Measurements from ENCODE around the gene EP400. TPM values are rescaled to one million over a fixed set of nuclear protein-coding genes. Genes with fewer than 3 reads are reported as not detected.

EP400 gene
- total RNA-seq, 1 donor from 2014 or later = 8.8 TPM

DNA sequence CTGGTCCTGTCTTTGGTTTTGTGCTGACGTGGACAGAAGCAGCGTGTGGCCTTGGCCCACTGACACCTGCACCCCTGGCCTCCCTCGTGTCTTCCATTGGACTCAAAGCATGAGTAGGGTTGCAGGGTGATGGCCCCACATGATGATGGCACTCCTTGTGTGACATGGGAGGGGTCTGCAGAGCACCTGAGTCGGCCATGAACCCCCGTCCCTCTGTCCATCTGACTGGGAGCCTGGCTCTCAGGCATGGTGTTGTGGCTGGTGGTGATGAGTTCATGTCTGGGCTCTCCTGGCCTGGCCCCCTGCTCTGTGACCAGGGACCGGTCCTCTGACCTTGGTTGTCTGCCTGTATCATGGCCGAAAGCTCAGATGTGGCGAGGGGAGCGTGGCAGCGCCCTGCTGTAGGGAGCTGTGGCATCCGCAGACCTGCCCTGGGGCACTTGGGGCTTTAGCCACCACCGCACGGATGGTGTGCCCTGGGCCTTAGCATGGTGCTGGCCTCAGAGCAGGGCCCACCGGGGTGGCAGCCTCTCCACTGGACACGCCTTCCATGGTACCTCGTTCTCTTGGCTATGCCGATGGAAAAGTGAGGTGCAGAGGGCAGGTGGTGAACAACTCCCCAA, 38.6 kb upstream of the EP400 start:
- DNase-seq (ENCODE audit: low read depth, low spot score) = no peak

DNA sequence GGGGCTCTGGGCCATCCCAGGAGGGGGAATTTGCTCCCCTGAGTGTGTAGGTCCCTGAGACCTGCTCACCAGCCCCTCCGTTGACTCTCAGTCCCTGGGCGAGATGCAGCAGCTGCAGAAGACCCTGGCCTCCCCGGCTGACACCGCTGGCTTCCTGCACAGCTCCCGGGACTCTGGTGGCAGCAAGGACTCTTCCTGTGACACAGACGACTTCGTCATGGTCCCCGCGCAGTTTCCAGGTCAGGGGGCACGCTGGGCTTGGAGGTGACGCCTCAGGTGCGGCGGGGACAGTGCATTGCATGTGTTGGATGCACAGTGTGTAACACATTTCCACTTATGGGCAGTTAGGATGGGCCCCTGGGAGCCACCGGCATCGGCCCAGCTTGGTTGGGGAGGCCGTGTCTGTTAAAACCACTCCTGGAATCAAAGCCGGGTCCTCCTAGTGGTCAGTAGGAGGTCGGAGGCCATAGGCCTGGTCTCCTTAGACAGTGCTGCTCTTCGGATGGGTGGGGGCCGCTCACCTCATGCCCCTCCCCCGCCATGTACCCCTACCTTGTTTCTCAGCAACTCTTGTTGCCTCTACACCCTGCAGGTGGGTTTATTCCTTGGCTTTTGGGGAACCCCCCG, 37.8 kb upstream of the EP400 start:
- DNase-seq (ENCODE audit: low read depth, low spot score) = no peak

DNA sequence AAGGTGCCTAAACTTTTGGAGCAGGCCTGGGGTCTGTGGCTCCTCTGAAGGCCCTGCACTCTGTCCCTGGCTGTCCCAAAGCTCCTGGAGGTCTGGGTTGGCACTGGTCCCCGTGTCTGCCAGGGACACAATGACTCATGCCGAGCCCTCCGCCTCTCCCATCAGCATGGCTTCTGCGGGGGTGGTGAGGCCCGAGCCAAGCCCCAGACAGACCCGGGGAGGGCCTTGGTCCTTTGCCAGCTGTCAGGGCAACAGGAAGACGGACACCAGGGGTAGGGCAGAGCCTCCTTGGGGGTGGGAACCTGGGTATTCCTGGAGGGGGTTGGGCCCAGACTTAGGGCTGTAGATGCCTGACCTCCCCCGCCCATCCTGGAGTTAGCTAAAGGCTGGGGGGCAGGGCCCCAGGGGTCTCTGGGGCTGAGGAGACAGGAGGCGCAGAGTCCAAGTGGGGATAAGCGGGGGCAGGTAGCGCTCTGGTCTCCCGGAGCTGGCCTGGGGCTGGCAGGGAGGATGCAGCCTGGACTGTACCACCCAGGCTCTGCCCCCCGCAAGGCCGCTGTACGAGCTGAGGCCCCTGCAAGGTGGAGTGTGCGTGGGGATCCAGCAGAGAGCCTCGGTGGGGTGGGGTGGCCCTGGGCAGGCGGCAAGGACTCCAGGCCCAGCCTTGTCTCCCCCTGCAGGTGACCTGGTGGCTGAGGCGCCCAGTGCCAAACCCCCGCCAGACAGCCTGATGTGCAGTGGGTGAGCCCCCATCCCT, 37.0 kb upstream of the EP400 start:
- peak; percentile 33 for DNase-seq (ENCODE audit: low read depth, low spot score)

DNA sequence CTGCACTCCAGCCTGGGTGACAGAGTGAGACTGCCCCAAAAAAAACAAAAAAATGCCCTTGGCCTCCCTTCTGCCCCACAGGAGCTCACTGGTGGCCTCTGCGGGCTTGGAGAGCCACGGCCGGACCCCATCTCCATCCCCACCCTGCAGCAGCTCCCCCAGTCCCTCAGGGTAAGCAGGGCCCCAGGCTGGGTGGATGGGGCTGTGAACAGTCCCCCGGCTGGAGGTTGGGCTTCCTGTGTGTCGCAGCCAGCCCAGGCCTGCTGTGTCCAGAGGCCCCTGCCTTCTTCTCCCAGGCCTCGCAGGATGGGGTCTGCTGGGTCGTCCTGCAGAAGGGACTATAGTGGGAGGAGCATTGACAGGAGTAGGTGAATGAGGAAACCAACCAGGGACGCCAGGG, 36.1 kb upstream of the EP400 start:
- no peak for DNase-seq (ENCODE audit: low read depth, low spot score)

DNA sequence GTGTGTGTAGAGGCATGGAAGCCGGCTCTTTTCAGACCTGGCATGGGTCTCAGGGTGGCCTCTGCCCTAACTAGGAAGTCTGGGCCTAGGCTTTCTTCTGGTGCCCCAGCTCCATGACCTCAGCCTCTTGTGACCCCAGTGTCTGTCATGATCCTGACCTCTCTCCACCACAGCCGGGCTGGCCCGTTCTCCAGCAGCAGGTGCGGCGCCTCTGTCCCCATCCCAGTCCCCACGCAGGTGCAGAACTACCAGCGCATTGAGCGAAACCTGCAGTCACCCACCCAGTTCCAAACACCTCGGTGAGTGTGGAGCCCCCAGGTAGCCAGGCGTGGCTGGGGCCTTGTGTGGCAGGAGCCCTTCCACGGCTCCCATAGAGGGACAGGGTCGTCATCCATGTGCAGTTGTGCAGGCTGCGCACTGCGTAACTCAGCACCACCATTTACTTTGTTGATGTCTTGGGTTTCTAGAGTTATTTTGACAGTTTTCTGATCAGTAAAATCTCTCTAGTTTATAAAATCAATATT, 35.5 kb upstream of the EP400 start:
- DNase-seq (ENCODE audit: low read depth, low spot score) = no peak

DNA sequence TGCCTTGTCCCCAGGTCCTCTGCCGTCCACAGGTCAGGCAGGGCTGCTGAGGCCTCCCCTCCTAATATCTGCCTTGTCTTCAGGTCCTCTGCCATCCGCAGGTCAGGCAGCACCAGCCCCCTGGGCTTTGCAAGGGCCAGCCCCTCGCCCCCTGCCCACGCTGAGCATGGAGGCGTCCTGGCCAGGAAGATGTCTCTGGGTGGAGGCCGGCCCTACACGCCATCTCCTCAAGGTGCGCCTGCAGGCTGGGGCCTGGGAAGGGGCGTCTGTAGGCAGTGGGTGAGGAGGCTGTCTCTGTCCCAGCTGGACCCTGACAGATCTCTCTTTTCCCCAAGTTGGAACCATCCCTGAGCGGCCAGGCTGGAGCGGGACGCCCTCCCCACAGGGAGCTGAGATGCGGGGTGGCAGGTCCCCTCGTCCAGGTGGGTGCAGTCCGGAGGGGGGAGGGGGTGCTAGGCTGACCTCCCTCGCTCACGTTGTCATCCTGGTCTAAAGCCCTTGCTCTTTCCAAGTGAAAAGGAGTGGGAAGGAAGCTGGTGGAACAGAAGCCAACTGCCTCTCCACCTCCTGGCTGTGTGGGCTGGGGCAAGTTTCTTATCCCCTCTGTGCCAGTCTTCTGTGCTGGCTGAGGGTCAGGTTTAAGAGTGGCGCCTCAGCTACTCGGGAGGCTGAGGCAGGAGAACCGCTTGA, 34.6 kb upstream of the EP400 start:
- no peak for DNase-seq (ENCODE audit: low read depth, low spot score)

DNA sequence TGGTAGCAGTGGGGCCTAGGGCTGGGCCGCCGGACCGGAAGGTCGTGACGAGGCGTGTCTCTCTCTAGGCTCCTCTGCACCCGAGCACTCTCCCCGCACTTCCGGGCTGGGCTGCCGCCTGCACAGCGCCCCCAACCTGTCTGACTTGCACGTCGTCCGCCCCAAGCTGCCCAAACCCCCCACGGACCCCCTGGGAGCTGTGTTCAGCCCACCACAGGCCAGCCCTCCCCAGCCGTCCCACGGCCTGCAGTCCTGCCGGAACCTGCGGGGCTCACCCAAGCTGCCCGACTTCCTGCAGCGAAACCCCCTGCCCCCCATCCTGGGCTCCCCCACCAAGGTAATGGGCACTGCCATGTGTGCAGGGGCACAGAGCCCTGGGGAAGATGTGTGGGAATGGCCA, 33.9 kb upstream of the EP400 start:
- DNase-seq (ENCODE audit: low read depth, low spot score) = no peak

DNA sequence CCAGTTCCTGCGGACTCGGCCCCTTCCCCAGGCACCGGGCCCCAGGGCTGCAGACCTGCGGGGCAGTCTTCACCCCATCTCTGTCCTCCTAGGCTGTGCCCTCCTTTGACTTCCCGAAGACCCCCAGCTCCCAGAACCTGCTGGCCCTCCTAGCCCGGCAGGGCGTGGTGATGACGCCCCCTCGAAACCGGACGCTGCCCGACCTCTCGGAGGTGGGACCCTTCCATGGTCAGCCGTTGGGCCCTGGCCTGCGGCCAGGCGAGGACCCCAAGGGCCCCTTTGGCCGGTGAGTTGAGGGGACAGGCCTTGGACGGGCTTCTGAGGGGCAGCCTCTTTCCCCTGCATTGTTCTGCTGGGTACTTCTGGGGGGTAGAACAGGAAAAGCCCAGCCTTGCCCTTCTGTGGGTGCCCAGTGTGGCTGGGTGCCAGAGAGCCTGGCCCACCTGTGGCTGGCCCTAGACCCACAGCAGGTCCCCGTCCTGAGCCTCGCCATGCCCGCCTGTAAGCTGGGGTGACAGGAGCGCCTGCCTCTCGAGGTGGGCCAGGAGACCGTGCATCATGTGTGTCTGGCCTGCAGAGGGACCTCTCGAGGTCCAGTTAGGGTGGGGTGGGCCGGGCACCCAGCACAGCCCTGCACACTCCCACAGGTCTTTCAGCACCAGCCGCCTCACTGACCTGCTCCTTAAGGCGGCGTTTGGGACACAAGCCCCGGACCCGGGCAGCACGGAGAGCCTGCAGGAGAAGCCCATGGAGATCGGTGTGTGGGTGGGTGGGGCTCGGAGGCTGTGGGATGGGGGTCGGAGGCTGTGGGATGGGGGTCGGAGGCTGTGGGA, 33.2 kb upstream of the EP400 start:
- no peak for DNase-seq (ENCODE audit: low read depth, low spot score)

DNA sequence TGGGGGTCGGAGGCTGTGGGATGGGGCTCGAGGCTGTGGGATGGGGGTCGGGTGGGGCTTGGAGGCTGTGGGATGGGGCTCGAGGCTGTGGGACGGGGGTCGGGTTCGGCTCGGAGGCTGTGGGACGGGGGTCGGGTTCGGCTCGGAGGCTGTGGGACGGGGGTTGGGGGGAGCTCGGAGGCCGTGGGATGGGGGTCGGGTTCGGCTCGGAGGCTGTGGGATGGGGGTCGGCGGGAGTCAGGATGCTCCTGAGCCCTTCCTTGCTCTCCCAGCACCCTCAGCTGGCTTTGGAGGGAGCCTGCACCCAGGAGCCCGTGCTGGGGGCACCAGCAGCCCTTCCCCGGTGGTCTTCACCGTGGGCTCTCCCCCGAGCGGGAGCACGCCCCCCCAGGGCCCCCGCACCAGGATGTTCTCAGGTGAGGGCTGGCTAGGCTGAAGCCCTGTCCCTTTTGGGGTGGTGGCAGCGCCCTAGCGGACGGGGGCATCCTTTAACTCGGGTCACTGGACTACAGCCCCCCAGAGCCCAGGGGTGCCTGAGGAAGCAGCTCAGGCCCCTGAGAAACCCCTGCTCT, 32.5 kb upstream of the EP400 start:
- no peak for DNase-seq (ENCODE audit: low read depth, low spot score)

DNA sequence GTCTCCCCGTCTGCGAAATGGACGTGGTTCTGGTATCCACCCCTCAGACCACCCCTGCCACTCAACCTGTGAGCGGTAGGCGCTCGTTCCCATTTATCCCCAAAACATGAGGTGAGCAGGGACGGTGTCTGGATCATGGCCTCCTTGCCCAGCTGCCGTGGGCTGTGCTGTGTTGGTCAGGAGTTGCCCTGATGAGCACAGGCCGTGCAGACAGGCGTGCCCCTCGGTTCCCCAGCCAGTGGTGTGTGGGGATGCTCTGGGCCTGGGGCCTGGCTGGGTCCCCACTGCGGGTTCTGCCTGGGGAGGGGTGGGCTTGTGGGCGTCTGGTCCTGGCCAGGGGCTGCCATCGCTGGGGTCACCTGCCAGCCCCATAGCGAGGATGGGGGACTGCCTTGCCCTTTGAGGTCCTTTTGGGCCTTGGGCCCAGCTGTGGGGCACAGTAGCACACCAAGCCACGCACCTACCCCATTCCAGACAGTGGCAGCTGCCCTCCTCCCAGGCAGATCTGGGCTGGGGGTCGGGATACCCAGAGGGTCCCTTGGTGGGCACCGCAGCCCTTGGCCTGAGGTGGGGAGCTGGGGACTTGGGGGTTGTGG, 31.9 kb upstream of the EP400 start:
- no peak for DNase-seq (ENCODE audit: low read depth, low spot score)

DNA sequence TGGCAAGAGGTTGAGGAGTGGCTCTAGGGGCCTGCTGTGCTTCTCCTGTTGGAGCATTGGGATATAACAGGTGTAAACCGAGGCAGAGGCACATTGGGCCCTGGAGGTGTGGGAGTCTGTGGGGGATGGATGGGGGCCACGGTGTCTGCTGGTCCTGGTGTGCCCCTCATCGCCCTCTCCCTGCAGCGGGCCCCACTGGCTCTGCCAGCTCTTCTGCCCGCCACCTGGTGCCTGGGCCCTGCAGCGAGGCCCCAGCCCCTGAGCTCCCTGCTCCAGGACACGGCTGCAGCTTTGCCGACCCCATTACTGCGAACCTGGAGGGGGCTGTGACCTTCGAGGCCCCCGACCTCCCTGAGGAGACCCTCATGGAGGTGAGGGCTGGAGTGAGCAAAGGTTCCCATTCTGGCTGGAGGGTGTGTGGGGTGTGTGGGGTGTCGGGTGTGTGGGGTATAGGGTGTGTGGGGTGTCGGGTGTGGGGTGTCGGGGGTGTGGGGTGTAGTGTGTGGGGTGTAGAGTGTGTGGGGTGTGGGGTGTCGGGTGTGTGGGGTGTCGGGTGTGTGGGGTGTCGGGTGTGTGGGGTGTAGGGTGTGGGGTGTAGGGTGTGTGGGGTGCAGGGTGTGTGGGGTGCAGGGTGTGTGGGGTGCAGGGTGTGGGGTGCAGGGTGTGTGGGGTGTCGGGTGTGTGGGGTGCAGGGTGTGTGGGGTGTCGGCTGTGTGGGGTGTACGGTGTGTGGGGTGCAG, 31.3 kb upstream of the EP400 start:
- DNase-seq (ENCODE audit: low read depth, low spot score) = no peak

DNA sequence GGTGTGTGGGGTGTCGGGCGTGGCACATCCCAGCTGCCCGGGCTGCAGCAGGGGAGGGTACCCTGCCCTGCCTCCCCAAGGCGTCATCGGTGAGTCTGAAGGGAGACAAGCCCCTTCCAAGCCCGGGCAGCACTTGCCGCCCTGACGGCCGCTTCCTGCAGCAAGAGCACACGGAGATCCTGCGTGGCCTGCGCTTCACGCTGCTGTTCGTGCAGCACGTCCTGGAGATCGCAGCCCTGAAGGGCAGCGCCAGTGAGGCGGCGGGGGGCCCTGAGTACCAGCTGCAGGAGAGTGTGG, 30.7 kb upstream of the EP400 start:
- DNase-seq (ENCODE audit: low read depth, low spot score) = no peak

DNA sequence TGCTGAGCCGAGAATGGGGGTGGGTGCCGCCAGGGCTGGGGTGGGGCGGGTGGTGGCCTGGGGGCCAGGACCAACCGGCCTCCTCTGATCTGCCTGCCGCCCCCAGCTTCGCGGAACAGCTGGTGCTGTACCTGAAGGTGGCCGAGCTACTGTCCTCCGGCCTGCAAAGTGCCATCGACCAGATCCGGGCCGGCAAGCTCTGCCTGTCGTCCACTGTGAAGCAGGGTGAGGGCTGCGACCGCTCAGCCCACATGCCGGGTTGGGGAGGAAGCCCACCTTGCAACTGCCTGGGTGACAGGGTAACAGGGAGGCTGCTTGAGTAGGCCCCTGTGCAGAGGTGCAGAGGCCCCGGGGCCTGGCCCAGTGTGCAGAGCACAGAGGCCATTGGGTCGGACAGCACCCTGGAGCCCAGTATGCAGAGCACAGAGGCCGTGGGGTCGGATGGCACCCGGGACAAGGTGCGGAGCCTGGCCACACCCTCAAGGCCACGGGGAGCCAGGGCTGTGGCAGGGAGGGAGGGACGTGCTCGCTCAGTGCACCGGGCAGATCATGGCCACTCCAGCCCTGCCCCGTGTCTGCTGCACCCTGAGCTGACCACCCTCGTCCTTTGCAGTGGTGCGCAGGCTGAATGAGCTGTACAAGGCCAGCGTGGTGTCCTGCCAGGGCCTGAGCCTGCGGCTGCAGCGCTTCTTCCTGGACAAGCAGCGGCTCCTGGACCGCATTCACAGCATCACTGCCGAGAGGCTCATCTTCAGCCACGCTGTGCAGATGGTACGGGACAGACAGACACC, 30.2 kb upstream of the EP400 start:
- DNase-seq (ENCODE audit: low read depth, low spot score) = no peak

DNA sequence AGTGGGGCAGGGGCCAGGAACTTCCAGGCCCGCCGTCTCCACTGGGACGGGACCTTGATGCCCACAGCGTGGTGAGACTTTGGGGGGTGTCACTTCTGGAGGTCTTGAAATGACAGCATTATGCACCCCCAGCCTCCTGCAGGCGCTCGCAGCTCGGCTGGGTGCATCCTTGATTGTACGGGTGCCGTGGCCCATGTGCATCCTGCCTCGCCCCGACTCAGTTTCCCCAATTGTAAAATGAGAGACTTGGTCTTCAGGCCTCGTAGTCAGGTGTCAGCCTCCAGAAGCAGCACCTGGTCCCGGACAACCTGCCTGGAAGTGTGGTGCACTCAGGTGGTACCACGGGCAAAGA, 29.6 kb upstream of the EP400 start:
- DNase-seq (ENCODE audit: low read depth, low spot score) = no peak

DNA sequence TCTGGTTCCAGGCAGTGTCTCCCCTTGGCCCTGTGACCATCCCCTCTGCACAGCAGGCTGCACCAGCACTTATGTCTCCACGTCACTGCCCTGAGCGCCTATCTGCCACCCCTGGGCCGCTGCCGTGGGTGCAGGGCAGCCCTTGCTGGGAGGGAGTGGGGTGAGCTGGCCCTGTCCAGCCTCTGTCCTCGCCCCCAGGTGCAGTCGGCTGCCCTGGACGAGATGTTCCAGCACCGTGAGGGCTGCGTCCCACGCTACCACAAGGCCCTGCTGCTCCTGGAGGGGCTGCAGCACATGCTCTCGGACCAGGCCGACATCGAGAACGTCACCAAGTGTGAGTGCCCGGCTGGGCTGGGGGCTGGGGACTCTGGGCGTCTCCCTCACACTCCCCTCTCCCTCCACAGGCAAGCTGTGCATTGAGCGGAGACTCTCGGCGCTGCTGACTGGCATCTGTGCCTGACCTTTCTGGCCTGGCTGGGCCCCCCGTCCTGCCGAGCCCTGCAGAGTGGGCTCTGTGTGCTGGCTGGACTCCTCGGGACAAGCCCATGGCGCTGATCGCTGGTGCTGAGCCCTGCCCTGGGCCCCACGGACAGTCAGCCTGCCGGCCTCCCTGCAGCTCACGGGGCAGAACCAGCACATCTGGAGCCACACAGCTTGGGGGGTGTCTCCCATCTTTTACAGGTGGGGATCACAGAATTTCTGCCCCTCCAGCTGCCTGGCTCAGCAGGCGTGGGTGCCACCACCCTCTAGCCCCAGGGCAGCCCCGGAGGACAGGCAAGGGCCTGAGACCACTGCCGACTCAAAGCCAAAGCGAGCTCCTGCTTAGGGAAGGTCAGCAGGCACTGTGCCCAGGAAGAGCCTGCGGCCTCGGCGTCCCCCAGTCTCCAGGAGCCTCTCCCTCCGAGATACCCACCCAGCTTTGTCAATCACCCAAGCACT, 28.6 kb upstream of the EP400 start:
- DNase-seq (ENCODE audit: low read depth, low spot score) = no peak

DNA sequence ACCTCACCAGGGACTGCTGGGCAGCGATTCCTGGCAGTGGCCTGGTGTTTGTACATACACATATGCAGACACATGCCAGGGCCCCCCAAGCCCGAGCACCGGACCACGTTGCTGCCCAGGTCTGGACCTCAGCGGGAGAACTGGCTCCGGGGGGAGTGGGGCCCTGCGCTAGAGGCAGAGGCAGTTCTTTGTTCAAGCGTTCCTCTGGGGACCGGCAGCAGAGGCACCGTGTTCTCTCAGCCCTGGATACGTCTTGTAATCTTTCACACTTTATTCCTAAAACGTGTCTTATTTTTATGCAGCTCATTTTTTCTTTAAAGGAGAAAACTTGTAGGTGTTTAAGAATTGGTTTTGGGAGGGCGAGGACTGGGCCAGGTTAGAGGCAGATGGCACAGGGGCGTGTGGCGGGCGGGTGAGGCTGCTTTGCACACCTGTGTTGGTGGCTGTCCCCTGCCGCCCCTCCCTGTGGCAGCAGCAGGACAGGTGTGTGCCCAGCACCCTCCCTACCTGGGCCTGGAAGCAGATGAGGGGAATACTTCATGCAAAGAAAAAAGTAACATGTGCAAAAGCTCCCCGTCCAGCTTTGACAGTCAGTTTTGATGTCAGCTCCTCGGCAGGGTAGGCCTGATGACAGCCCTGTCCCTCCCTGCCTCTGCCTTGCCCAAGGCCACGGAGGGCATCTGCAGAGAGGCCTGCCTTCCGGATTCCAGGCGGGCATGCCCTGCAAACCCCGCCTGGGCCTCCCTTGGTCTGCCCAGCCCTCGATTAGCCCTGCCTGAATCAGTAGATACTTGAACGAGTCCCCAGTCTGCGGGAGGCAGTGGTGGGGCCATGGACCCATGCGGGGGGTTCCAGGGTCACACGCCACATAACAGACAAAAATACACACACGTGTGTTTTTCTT, 27.6 kb upstream of the EP400 start:
- no peak for DNase-seq (ENCODE audit: low read depth, low spot score)

DNA sequence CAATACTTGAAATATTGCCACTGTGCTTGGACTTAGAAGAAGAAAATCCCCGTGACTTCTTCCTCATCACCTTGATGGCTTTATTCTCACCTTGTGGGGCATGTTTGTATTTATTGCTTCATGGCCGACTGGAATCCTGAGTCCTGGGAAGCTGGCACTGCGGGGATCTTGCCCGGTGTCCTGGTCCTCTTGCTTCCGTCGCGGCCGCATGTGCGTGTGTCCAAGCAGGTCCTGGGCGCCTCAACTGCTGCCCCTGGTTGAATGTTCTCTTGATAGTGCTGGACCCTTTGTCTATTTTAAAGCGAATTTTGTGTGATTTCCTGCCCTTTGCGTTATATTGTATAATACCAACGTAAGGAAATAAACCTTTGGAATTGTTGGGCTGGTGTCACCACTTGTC, 27.0 kb upstream of the EP400 start:
- no peak for DNase-seq (ENCODE audit: low read depth, low spot score)

Data from pulmonary artery endothelial cell (primary cell).